Activated B cell treated with CpG ODN at 0.5 μM for 24 hours (primary cell): Measurements from ENCODE around the gene CRYL1. TPM values are rescaled to one million over a fixed set of nuclear protein-coding genes. Genes with fewer than 3 reads are reported as not detected.

Source experiments
- ATAC-seq: fragments of 200-7000 bp; cut with Tn5 transposase; one replicate; pipeline ENCODE4 v1.10.0; 2021; ENCODE audit warnings: low read depth, mild to moderate bottlenecking, moderate library complexity
- CTCF ChIA-PET: fragments of 350-600 bp; sonication (Branson Sonifier 250); formaldehyde crosslinking; loops from one replicate; lab custom pipeline; 2021; ENCODE audit warnings: antibody characterized with exemption; lab: Charles Lee
- POLR2A ChIA-PET: fragments of 350-600 bp; sonication (Branson Sonifier 250); formaldehyde crosslinking; loops from one replicate; lab custom pipeline; 2021; ENCODE audit warnings: antibody characterized with exemption; lab: Charles Lee
- DNase-seq: peaks from one replicate; pipeline ENCODE4 v3.0.0; 2022
- H3K27ac Mint-ChIP-seq: one replicate; pipeline ENCODE4 v1.8.0; 2020; ENCODE audit warnings: mixed read lengths
- H3K27me3 Mint-ChIP-seq: one replicate; pipeline ENCODE4 v1.8.0; 2021; ENCODE audit warnings: mixed read lengths
- H3K36me3 Mint-ChIP-seq: one replicate; pipeline ENCODE4 v1.8.0; 2021; ENCODE audit warnings: low read depth, mixed read lengths
- H3K4me1 Mint-ChIP-seq: one replicate; pipeline ENCODE4 v1.8.0; 2021; ENCODE audit warnings: mixed read lengths
- H3K4me3 Mint-ChIP-seq: one replicate; pipeline ENCODE4 v1.8.0; 2020; ENCODE audit warnings: mild to moderate bottlenecking, mixed read lengths
- H3K9me3 Mint-ChIP-seq: one replicate; pipeline ENCODE4 v1.8.0; 2020; ENCODE audit warnings: mixed read lengths
- CTCF ChIP-seq: fragments of 200-600 bp; IDR thresholded peaks from one replicate; pipeline ENCODE4 v1.8.0; 2022; ENCODE audit warnings: antibody characterized with exemption, mild to moderate bottlenecking
- intact Hi-C: fragments of 100-400 bp; cut with micrococcal nuclease; formaldehyde crosslinking; loops from one replicate; pipeline ENCODE4 v1.15.1; 2024
- total RNA-seq: library from RNA; stranded (reverse); gene quantifications from 2 replicates; pipeline ENCODE4 v1.2.3, GENCODE V29; 2022

CRYL1 gene
- total RNA-seq, 1 donor from 2014 or later = 9.6 TPM

GRCh38 chr13:20501592-20501991, 24.1 kb downstream of the CRYL1 start:
- peaks cover 6% of the 10 kb centered on the region for H3K9me3 Mint-ChIP-seq
- H3K4me1 Mint-ChIP-seq = no peaks in the 10 kb centered on the region
- intact Hi-C loops = no loop called here
- no peak for ATAC-seq
- TF ChIP-seq CTCF = no peak
- no peaks in the 10 kb centered on the region for H3K27me3 Mint-ChIP-seq
- DNase-seq = no peak
- ChIA-PET CTCF (no interaction called here), POLR2A (no interaction called here)
- H3K4me3 Mint-ChIP-seq = no peak overlapping the region
- peaks cover 7% of the 10 kb centered on the region for H3K36me3 Mint-ChIP-seq
- no peak overlapping the region for H3K27ac Mint-ChIP-seq

GRCh38 chr13:20501120-20501519, 24.5 kb downstream of the CRYL1 start:
- TF ChIP-seq CTCF = no peak
- POLR2A ChIA-PET = interaction anchor here (0.5 kb wide), 1 partner anchor 580 kb away, joined by 3 read pairs; no protein-coding TSS in a partner anchor
- no peak overlapping the region for H3K4me3 Mint-ChIP-seq
- ATAC-seq (no peak), DNase-seq (no peak)
- CTCF ChIA-PET = no interaction called here
- intact Hi-C loops = no loop called here
- no peaks in the 10 kb centered on the region for H3K27me3 Mint-ChIP-seq
- H3K9me3 Mint-ChIP-seq = peaks cover 6% of the 10 kb centered on the region
- peaks cover 7% of the 10 kb centered on the region for H3K36me3 Mint-ChIP-seq
- no peak overlapping the region for H3K27ac Mint-ChIP-seq
- no peaks in the 10 kb centered on the region for H3K4me1 Mint-ChIP-seq

GRCh38 chr13:20499986-20500385, 25.7 kb downstream of the CRYL1 start:
- no peak overlapping the region for H3K4me3 Mint-ChIP-seq
- no peak for DNase-seq
- H3K27me3 Mint-ChIP-seq = no peaks in the 10 kb centered on the region
- no peaks in the 10 kb centered on the region for H3K4me1 Mint-ChIP-seq
- intact Hi-C loops = loop anchor here (5.0 to 10.0 kb wide), 2 partner anchors 67 to 305 kb away; partner anchors contain the start of genes GJB2 and IFT88
- H3K9me3 Mint-ChIP-seq = peaks cover 6% of the 10 kb centered on the region
- CTCF ChIA-PET = interaction anchor here (1.4 kb wide), 1 partner anchor 212 kb away, joined by 4 read pairs; no protein-coding TSS in a partner anchor
- no peak overlapping the region for H3K27ac Mint-ChIP-seq
- TF ChIP-seq CTCF = no peak
- no peak for ATAC-seq
- POLR2A ChIA-PET = no interaction called here
- H3K36me3 Mint-ChIP-seq = peaks cover 7% of the 10 kb centered on the region

GRCh38 chr13:20498659-20499058, 27.0 kb downstream of the CRYL1 start:
- ChIA-PET POLR2A (no interaction called here), CTCF (interaction anchor here (1.3 to 1.4 kb wide), 2 partner anchors 213 to 330 kb away, joined by 4 to 5 read pairs; no protein-coding TSS in a partner anchor)
- H3K27ac Mint-ChIP-seq = no peak overlapping the region
- no peaks in the 10 kb centered on the region for H3K27me3 Mint-ChIP-seq
- H3K4me1 Mint-ChIP-seq = no peaks in the 10 kb centered on the region
- no peak for TF ChIP-seq CTCF
- DNase-seq (no peak), ATAC-seq (no peak)
- intact Hi-C loops = loop anchor here (5.0 to 10.0 kb wide), 2 partner anchors 69 to 304 kb away; partner anchors contain the start of genes GJB2 and IFT88
- H3K4me3 Mint-ChIP-seq = no peak overlapping the region
- peaks cover 6% of the 10 kb centered on the region for H3K9me3 Mint-ChIP-seq
- H3K36me3 Mint-ChIP-seq = peaks cover 7% of the 10 kb centered on the region

GRCh38 chr13:20498129-20498528, 27.5 kb downstream of the CRYL1 start:
- Mint-ChIP-seq H3K27me3 (no peaks in the 10 kb centered on the region), H3K9me3 (peaks cover 6% of the 10 kb centered on the region), H3K36me3 (peaks cover 7% of the 10 kb centered on the region), H3K27ac (no peak overlapping the region), H3K4me1 (no peaks in the 10 kb centered on the region), H3K4me3 (no peak overlapping the region)
- CTCF ChIA-PET = interaction anchor here (1.3 kb wide), 1 partner anchor 331 kb away, joined by 5 read pairs; no protein-coding TSS in a partner anchor
- intact Hi-C loops = loop anchor here (5.0 to 10.0 kb wide), 2 partner anchors 69 to 303 kb away; partner anchors contain the start of genes GJB2 and IFT88
- ATAC-seq = no peak
- TF ChIP-seq CTCF = no peak
- DNase-seq = no peak
- POLR2A ChIA-PET = no interaction called here
